CD4-positive, alpha-beta T cell treated with Interleukin-10 for 1 hour (primary cell): ENCODE measurements around the gene LSP1.
A peak's percentile ranks its signal among the peaks of the same experiment; 100 is the strongest.

Experiments
- DNase-seq: peaks from one replicate; pipeline ENCODE4 v3.0.0-alpha.2; 2020

Gene LSP1

GRCh38 chr11:1838077-1838425 is 14.8 kb upstream of the LSP1 start:
- DNase-seq, result no peak

DNA sequence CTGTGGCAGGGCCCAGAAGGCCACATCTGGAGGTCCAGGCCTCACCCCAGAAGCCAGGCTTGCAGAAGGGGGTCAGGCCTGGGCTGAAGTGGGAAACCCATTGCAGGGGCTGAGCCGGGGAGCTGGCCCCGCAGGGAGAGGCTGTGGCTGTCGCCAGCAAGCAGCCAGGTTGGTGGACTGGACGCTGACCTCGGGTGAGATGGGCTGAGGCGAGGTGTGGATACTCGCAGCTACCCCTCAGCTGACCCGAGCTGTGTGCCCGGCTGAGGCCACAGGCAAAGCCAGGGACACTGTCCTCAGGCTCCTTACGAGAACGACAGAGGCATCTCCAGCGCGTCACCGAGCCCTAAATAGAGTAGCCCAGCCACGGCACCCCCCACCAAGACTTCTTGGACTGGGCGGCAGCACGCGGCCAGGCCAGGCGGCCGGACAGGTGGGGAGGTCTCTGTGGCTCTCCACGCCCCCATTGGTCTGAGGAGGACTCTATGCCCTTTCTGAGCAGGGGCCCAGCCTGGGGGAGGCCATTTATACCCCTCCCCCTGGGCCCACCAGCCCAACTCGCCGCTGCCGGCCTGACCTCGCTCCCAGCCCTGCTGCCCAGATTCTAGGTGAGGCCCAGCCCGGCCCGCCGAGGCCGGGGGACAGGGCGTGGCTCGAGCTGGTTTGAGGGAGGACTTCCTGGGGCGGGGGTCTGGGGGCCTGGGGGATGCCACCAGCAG is 14.3 kb upstream of the LSP1 start, which contains the start of gene TNNI2:
TNNI2 (plus strand) TSS at position 556 of the 719 bp plus-strand sequence. CDS start 716 bp downstream, outside the sequence.
- no peak for DNase-seq

DNA sequence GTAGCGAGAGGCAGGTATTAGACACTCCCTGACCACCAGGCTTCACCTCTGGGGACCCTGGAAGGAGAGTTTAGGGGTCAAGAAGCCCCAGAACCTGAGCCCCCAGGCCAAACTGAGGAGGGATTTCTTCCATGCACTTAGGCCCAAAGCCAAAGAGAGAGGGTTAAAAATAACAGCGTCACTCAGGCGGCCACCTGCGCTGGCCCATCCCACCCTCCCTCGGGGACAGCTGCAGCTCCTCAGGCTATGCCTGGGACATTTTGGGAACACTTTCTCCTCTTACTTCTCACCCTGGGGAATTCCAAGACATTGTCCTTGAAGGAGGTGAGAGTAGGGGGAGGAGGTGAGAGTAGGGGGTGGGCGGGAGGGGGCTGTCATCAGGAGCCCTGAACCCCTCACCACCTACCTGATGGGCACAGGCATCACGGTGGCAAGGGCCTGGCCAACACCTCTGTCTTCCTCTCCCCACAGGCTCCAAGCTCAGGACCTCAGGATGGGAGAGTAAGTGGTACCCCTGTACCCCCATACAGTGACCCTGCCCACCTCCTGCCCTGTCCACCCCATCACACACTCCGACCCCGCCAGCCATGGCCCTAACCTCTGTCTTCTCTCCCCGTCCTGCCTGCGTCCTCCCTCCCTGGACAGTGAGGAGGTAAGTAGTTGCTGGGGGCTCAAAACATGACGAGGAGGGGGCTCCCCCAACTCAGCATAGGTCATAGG is 13.5 kb upstream of the LSP1 start:
- no peak for DNase-seq

DNA sequence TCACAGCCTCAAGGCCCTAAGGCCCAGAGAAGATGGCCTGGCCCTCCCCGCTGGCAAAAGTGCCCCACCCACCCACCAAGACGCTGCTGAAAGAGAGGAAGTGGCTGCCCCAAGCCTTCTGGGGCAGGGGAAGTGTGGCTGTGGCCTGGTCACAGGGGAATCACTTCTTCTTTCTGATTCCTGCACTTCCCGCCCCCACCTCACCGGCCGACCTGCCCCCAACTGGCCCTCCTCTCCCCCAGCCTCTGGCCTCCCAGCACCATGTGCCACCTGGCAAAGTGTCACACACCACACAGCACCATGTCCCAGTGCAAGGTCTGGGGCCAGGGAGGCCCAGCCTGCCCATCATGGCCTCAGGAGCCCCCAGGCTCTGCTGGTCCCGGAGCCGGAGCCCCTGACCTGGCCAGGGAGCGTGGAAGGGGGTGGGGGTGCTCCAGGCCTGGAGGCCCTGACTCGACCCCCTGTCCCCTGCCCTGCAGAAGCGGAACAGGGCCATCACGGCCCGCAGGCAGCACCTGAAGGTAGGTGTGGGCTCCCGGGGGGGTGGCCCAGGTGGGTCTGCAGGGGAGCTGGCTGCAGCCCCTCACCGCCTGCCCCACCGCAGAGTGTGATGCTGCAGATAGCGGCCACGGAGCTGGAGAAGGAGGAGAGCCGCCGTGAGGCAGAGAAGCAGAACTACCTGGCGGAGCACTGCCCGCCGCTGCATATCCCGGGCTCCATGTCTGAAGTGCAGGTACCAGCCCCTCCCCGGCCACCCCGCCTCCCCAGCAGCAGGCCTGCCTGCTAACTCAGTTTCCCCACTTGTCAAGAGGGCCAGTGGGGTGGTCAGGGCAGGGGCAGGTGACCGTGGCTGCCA is 12.7 kb upstream of the LSP1 start:
- DNase-seq, result peak; percentile 34

GRCh38 chr11:1840780-1841480 is 12.0 kb upstream of the LSP1 start:
- DNase-seq, result no peak

DNA sequence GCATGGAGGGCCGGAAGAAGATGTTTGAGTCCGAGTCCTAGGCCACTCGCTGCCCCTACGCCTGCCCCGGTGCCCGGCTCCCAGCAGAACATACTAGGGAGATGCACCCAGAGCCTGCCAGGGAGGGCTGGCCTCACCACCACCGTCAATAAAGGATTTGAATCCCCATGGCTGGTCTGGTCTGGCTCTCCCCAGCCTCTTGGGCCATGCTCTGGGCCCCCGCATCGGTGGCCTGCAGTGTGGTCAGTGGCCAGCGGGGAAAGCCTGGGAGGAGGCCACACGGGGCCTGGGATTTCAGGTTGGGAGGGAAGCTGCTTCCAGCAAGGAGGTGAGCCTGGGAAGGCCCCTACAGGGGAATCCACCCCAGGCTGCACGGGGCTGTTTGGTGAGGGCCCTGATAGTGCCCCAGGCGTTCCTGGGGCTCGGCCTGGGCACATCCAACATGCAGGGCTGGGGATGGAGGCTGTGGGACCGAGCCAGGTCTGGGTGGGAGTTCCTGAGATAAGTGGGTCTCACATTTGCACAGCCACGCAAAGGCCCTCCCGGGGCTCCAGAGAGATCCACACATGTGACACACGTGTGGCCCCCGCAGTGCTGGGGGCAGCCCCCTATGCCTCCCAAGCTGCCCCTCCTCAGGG is 11.3 kb upstream of the LSP1 start:
- DNase-seq, result no peak

GRCh38 chr11:1842149-1843097 is 10.5 kb upstream of the LSP1 start:
- DNase-seq, result no peak

DNA sequence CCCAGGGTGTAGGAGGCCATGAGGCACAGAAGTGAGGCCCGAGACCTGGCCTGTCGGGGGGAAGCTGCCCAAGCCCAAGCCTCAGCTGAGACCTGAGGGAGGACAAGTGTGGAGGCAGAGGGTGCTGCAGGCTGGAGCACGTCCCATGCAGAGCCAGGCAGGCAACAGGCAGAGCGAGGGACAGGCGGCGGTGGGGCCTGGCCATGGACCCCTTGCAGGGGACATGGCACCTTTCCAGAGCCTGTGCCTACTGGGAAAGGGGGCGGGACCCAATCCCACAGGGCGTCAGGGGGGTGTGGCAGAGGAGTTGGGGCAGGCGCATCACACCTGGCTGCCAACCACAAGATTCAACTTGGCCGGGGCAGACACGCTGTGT is 9.8 kb upstream of the LSP1 start:
- DNase-seq, result no peak

GRCh38 chr11:1843796-1844195 is 9.1 kb upstream of the LSP1 start:
- DNase-seq, result no peak

DNA sequence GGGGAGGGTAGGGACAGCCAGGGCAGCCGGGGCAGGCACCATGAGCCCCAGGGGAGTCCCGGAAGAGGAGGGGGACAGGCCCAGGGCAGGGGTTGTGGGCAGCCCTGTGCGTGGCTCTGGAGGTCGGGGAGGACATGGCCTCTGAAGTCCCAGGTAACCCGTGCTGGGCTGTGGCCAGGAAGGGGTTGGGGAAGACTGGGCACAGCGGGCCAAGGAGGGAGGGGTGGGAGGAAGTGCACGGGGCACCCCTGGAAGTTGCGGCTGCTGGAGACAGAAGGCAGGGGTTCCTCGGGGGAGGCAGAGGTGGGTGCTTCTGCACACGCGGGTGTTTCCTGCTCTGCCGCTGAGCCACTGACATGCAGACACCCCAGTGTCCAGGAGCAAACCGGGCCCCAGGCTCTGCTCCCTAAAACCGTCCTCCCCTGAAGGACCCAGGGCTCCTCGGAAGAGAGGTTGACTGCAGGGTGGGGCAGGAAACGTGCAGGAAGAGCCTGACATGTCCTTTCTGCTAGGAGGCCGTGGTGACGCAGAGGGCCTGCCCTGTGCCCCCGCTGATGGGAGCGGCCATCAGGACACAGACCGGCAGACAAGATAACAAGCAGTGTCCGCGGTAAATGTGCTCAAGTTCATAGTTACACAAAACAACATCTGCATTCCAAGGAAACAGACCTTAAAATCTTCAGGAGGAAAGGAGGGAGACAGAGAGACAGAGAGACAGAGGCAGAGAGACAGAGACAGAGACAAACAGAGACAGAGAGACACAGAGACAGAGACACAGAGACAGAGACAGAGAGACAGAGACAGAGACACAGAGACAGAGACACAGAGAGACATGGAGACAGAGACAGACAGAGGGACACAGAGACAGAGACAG is 8.4 kb upstream of the LSP1 start:
- peak; percentile 65 for DNase-seq

- no peak for DNase-seq
Observed at GRCh38 chr11:1845095-1845429, 7.8 kb upstream of the LSP1 start.

DNA sequence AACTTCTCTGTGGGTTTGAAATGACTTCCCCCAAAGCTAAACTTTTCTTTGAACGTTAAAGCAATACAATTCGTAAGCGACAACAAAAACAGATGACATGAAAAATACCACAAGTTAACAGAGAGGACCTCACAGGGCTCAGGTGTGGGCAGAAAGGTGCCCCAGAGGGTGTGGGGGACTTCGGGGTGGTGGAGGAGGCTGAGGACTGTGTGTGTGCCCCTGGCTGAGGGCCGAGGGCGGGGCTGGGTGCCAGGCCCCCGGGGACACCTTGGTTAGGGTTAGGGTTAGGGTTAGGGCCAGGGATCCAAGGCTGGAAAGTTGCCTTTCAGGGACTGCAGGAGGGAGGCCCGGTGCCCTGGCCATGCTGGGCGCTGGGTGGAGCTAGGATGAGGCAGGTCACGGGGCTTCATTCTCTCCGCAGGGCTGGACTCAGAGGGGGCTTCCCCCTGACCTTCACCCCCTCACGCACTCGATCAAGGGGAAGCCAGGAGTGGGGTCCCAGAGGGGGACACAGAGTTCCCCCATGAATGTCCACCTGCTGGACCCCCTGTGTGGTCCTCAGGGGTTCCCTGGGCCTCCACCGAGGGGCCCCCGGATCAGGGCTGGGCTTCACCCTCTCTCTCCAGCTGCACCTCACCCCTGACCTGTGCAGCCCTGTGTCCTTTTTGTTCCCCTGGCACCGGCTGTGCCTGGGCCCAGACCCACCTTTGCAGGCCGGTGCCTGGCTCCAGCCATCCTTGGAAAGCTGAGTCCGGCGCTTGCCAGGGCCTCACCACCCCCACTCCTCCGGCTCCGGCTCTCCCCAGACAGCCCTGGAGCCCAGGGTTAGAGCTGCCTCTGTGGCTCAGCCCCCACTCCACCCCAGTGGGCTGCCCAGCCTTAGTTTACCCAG is 7.1 kb upstream of the LSP1 start:
- DNase-seq, result peak; percentile 53

DNA sequence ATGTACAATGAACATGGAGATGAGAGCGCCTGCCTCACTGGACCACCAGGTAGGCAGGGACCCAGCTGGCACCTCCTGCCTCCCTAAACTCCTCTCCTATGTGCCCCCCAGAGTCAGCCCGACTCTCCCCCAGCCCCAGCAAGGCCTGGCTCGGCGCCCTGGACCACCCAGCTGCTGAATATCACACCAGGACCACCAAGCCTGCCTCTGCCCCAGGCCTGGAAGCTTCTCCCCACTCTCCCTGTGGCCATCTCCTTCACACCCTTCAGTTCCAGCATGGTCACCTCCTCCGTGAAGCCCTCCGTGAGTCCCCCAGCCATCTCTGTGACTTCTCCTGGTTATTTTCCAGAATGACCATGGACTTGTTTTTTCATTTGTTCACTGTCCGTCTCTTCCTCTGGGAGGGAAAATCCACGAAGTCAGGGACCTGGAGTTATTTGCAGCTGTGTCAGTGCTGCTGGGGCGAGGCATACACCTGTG is 6.4 kb upstream of the LSP1 start:
- DNase-seq, result no peak

DNA sequence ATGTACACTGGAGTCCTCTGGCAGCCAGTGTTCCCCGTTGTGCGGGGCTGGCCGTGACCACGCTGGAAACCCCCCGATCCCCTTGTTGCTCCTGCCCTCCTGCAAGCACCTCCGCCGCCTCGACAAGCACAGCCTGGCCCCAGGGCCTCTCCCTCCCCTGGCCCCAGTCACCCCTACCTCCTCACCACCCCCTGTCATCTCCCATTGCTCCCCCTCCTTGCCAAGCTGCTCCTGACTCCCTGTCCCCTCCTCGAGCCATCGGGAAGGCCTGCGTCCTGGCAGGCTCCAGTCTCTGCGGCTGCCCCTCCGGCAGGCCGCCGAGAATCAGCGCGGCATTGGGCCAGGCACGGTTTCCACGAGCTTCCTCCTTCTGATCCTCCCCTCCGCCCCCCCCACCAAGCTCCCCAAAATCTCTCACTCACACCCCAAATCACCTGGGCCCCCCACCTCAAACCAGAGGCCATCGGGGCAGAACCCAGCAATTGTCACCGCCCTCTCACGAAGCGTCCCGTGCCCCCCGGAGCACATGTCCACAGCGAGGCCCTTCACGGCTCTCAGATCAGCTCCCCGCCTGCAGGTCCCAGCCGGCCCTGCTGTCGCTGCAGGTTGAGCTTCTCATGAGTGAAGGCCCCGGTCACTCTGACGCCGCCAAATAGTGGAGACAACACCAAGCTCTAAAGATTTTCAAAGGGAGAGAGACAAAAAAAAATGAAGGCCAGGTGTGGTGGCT is 5.7 kb upstream of the LSP1 start:
- DNase-seq, result no peak

DNA sequence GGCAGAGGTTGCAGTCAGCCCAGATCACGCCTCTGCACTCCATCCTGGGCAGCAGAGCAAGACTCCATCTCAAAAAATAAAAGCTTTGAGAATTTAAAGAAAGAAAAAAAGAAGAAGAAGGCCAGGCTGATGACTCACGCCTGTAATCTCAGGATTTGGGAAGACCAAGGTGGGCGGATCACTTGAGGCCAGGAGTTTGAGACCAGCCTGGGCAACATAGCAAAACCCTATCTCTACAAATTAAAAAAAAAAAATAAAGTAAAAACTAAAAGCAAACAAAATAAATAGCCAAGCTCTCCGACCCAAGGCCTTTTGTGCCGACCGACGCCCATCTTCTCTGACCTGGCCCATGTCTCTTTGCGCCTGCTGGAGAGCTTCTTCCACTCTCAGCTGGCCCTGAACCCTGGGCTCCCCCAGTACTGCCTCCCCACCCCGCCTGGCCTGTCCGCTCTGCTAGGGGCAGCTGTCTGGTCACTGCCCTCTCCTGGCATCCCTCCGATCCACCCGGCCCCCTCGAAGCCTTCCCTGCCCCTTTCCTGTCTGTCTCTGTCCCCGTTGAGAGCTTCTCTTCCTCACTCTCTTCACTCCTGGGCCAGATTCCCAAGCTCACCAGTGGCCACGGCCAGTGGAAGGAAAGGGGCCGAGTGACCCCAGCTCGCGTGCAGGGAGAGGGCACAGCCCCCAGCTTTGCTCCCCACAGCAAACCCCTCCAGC is 4.8 kb upstream of the LSP1 start:
- DNase-seq, result no peak

DNA sequence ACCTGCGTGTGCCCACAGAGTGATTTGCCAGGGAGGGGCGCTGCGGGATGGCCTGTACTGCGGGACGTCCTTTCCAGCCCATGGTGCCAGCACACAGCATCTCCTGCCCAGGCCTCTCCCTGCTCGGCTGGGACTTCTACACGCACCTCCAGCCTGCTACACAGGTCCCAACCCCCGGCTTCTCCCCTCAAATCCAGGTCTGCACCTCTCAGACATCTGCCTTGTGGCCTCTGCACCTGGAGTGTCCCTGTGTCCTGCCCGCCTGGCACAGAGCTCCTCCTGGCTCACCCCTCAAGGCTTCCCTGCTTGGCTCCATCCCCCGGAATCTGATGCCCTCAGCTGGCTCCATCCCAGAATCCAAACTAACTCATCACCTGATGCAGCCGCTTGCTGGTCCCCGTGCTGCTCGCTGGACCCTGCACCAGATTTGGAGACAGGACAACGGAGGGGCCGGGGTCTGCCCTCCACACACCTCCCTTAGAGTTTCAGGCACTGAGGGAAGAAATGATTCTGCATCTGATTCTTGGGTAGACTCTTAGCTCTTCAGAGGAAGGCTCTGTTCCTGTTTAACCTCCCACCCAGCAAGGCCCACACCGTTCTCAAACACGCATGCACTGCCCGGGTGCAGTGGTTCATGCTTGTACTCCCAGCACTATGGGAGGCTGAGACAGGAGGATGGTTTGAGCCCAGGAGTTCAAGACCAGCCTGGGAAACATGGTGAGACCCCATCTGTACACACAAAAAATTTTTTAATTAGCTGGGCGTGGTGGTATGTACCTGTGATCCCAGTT is 4.0 kb upstream of the LSP1 start:
- DNase-seq, result no peak
